Vagina (tissue), 2 donors: ENCODE results near the gene MYO15B. TPM values are rescaled to one million over a fixed set of nuclear protein-coding genes. Genes with fewer than 3 reads are reported as not detected.

Experiments used
- DNase-seq, 2 donors: peaks; one replicate each; pipeline ENCODE4 v3.0.0-alpha.2; 2017; ENCODE audit errors: extremely low spot score in 2 of 2
- H3K27ac ChIP-seq: fragments of 200-600 bp; sonication (generic); one replicate; pipeline ENCODE4 v1.5.1; 2019
- H3K27me3 ChIP-seq: fragments of 200-600 bp; sonication (generic); one replicate; pipeline ENCODE4 v1.5.1; 2019
- H3K36me3 ChIP-seq, 2 donors: fragments of 200-600 bp; sonication (generic); one replicate each; pipeline ENCODE4 v1.5.1; 2017 to 2019
- H3K4me1 ChIP-seq: fragments of 200-600 bp; sonication (generic); one replicate; pipeline ENCODE4 v1.5.1; 2019
- H3K4me3 ChIP-seq, 2 donors: fragments of 200-600 bp; sonication (generic); 1 replicate in 1 of 2; 2 replicates in 1 of 2; pipeline ENCODE4 v1.5.1; 2016 to 2019
- H3K9me3 ChIP-seq: fragments of 200-600 bp; sonication (generic); one replicate; pipeline ENCODE4 v1.5.1; 2019
- POLR2A ChIP-seq, 2 donors: fragments of 450-650 bp; IDR thresholded peaks; one replicate each; pipeline ENCODE4 v1.6.1; 2017; ENCODE audit warnings: antibody characterized with exemption in 2 of 2, mild to moderate bottlenecking in 2 of 2, moderate library complexity in 2 of 2
- POLR2AphosphoS5 ChIP-seq, 2 donors: sonication (generic); formaldehyde crosslinking; IDR thresholded peaks; one replicate each; pipeline ENCODE4 v1.9.0; 2017; ENCODE audit warnings: antibody characterized with exemption in 2 of 2, mild to moderate bottlenecking in 2 of 2, low read depth in 1 of 2; ENCODE audit not compliant: insufficient read depth in 1 of 2
- intact Hi-C: fragments of 100-400 bp; cut with DNase I; formaldehyde crosslinking; loops from one replicate; pipeline ENCODE4 v1.15.1; 2023
- total RNA-seq: library from RNA; depleted of rRNA; stranded (reverse); fragments of >200 nt; gene quantifications from one replicate; pipeline ENCODE4 v1.2.3, GENCODE V29; 2016
- TF ChIP-seq, protein P1 (sequence below), 3 experiments: fragments of 450-650 bp in 2 of 3; fragments of 200-600 bp in 1 of 3; sonication (generic) in 1 of 3; IDR thresholded peaks; one replicate each; pipeline ENCODE4 v1.5.1; 2017 to 2019; ENCODE audit warnings: antibody characterized with exemption in 3 of 3, mild to moderate bottlenecking in 2 of 3, moderate library complexity in 2 of 3

MYO15B gene
- total RNA-seq, 1 donor from 2014 or later = 160 TPM

DNA sequence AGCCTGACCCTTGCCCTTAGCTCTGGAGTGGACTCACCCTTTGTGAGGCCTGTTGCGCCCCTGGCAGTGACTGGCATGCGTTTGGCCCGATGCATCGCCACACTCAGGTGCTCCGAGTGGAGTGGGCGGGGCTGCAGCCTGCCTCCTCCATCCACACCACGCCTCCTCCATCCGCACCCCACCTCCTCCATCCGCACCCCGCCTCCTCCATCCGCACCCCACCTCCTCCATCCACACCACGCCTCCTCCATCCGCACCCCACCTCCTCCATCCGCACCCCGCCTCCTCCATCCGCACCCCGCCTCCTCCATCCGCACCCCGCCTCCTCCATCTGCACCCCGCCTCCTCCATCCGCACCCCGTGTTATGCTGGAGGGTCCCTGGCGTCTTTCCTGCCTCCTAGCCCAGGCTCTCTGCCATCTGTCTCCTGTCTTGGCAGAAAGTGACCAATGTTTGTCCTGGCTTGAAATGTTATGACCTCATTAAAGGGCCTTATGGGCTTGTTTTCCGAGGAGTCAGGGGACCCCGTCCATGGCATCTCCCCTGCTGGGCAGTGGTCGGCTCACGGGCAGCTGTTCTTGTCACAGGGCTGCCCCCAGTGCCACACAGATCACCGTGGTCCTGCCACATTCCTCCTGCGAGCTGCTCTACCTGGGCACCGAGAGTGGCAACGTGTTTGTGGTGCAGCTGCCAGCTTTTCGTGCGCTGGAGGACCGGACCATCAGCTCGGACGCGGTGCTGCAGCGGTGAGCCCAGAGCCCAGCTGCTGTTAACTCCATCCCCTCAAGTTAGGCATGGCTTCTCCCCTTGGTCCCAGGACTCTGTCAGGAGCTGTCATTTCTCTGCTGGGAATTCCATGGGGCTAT lies 28.7 kb upstream of the MYO15B start:
- no peak overlapping the region for H3K27ac ChIP-seq

DNA sequence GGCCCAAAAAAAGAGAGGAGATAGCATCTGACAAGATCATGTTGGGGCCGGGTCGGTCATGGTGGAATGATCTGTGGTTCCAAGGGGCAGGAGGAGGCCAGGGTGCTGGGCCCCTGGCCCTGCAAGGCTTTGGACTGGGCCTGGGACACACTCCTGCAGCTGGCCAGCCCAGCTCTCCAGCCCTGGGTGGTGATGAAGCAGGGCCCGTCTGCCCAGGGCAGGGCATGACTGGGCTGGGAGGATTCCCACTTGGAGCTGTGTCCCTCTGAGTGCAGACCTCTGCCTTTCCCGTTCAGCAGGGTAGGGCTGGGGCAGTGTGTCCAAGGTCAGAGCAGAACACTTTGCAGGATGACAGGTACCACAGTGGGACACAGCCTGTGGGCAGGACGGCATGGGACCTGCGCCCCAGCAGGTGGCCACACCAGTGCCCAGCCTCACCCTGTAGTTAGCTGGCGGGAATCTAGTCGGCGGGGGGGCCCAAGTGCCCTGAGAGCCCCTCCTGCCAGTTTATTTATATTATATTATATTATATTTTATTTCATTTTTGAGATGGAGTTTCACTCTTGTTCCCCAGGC lies 27.6 kb upstream of the MYO15B start:
- TF ChIP-seq, protein P1, sequence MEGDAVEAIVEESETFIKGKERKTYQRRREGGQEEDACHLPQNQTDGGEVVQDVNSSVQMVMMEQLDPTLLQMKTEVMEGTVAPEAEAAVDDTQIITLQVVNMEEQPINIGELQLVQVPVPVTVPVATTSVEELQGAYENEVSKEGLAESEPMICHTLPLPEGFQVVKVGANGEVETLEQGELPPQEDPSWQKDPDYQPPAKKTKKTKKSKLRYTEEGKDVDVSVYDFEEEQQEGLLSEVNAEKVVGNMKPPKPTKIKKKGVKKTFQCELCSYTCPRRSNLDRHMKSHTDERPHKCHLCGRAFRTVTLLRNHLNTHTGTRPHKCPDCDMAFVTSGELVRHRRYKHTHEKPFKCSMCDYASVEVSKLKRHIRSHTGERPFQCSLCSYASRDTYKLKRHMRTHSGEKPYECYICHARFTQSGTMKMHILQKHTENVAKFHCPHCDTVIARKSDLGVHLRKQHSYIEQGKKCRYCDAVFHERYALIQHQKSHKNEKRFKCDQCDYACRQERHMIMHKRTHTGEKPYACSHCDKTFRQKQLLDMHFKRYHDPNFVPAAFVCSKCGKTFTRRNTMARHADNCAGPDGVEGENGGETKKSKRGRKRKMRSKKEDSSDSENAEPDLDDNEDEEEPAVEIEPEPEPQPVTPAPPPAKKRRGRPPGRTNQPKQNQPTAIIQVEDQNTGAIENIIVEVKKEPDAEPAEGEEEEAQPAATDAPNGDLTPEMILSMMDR (IDR thresholded peaks at IDR 0.05) = no peak

More for the DNA sequence above, 28.7 kb upstream of the MYO15B start:
- Histone ChIP-seq H3K27me3 (no peaks in the 10 kb centered on the region), H3K4me1 (peaks cover 8% of the 10 kb centered on the region), H3K4me3 (no peak overlapping the region), H3K36me3 (no peaks in the 10 kb centered on the region), H3K9me3 (no peaks in the 10 kb centered on the region)
- TF ChIP-seq, protein P1 (IDR thresholded peaks at IDR 0.05) = no peak
- TF ChIP-seq POLR2A (IDR thresholded peaks at IDR 0.05) = no peak
- TF ChIP-seq POLR2AphosphoS5 (IDR thresholded peaks at IDR 0.05; ENCODE audit: insufficient read depth in 1 of 2, low read depth in 1 of 2) = no peak
- no peak for DNase-seq
- intact Hi-C loops = no loop called here

DNA sequence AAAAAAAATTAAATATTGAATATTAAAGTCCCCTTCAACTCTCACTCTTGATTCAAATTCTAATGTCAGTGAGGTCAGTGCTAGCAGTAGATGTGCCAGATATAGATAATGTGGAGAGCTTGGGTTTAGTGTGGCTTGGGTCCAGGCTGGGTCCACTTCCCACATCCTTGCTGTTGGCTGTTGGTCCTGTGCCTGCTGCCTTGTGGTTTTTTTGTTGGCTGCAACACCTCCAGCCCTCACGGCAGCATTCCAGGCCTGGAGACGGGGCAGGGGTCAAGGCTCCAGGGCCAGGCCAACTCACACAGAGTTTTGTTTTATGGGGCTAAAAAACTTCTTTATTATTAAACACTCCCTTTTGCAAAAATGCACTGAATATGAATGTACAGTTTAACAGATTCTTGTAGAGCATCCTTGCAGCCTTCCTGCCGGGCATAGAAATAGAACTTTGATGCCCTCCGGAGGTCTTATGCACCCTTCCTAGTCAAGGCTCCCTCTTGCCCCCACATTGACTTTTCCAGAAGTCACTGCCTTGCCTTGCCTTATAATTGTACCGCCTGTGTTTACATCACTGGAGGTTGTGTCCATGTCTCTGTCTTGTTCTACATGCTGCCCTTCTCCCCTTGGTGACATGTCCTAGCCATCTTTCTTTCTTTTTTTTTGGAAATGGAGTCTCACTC lies 25.5 kb upstream of the MYO15B start:
- no peaks in the 10 kb centered on the region for H3K36me3 ChIP-seq

More for the DNA sequence above, 27.6 kb upstream of the MYO15B start:
- no peaks in the 10 kb centered on the region for H3K36me3 ChIP-seq
- no peak overlapping the region for H3K27ac ChIP-seq
- H3K4me3 ChIP-seq = no peak overlapping the region
- intact Hi-C loops = no loop called here
- no peaks in the 10 kb centered on the region for H3K27me3 ChIP-seq
- DNase-seq = no peak
- peaks cover 8% of the 10 kb centered on the region for H3K4me1 ChIP-seq
- H3K9me3 ChIP-seq = no peaks in the 10 kb centered on the region

DNA sequence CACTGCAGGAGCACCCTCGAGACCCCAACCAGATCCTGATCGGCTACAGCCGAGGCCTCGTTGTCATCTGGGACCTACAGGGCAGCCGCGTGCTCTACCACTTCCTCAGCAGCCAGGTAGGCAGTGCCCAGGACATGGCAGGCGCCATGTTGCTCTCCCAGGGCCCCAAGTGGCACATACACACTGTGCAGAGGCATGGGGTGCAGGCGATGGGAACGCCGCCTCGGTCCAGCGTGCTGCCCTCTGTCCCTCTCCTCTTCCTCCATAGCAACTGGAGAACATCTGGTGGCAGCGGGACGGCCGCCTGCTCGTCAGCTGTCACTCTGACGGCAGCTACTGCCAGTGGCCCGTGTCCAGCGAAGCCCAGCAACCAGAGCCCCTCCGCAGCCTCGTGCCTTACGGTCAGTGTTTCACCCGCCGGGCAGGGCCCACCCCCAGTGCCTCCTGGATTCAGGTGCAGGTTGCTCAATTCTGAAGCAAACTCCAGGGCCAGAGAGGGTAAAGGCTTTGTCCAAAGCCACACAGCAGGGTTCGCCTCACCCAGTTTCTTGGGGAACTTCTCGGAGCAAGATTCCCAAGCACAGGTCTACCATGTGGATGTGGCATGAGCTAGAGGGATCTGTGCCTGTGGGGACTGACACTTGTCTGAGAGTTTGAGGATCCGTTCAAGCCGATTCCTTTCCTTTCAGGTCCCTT lies 24.4 kb upstream of the MYO15B start:
- TF ChIP-seq, protein P1 (IDR thresholded peaks at IDR 0.05) = no peak
- TF ChIP-seq POLR2AphosphoS5 (IDR thresholded peaks at IDR 0.05; ENCODE audit: insufficient read depth in 1 of 2, low read depth in 1 of 2) = no peak
- TF ChIP-seq POLR2A (IDR thresholded peaks at IDR 0.05) = no peak
- no peaks in the 10 kb centered on the region for H3K36me3 ChIP-seq
- intact Hi-C loops = no loop called here

More for the DNA sequence above, 25.5 kb upstream of the MYO15B start:
- TF ChIP-seq POLR2A (IDR thresholded peaks at IDR 0.05) (no peak), POLR2AphosphoS5 (IDR thresholded peaks at IDR 0.05; ENCODE audit: insufficient read depth in 1 of 2, low read depth in 1 of 2) (no peak)
- TF ChIP-seq, protein P1 (IDR thresholded peaks at IDR 0.05) = no peak
- H3K4me1 ChIP-seq = peaks cover 7% of the 10 kb centered on the region
- no peak overlapping the region for H3K27ac ChIP-seq
- DNase-seq = no peak
- intact Hi-C loops = no loop called here
- H3K27me3 ChIP-seq = no peaks in the 10 kb centered on the region
- no peak overlapping the region for H3K4me3 ChIP-seq
- no peaks in the 10 kb centered on the region for H3K9me3 ChIP-seq

More for the DNA sequence above, 24.4 kb upstream of the MYO15B start:
- Histone ChIP-seq H3K27me3 (no peaks in the 10 kb centered on the region), H3K9me3 (no peaks in the 10 kb centered on the region), H3K4me3 (no peak overlapping the region), H3K4me1 (no peaks in the 10 kb centered on the region), H3K27ac (no peak overlapping the region)
- no peak for DNase-seq
